PFSK-1 (cell line): ENCODE data around the gene KCNS3.

Source experiments
- POLR2AphosphoS5 ChIP-seq: IDR thresholded peaks from 2 replicates; pipeline ENCODE4 v1.6.1; 2012; ENCODE audit warnings: low read depth, mild to moderate bottlenecking, control low read depth, low read length, moderate library complexity
- SIN3A ChIP-seq: IDR thresholded peaks from 2 replicates; pipeline ENCODE4 v1.6.1; 2012; ENCODE audit warnings: mild to moderate bottlenecking, low read length, moderate library complexity, borderline replicate concordance; ENCODE audit not compliant: insufficient read depth

DNA sequence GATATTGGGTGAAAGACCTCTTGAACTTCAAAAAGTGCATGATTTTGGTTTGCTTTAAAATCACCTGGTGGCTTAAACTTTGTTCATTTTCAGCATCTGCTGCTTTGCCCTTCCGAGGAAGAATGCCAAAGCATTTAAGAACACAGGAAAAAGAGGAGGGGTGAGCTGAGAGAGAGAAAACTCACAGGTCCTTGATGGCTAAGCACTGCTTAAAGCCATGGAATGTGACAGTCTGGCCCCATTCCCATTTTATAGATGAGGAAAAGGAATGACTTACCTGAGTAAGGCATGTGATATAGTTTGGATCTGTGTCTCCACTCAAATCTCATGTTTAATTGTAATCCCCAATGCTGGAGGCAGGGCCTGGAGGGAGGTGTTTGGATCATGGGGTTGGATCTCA, 58.1 kb downstream of the KCNS3 start:
- TF ChIP-seq POLR2AphosphoS5 (no peak), SIN3A (no peak)
